H9 (cell line): ENCODE measurements around the gene KIF7. TPM values are rescaled to one million over a fixed set of nuclear protein-coding genes. Genes with fewer than 3 reads are reported as not detected.

Experiments used
- DNase-seq: peaks from one replicate; pipeline ENCODE4 v3.0.0-alpha.2; 2017
- H2AFZ ChIP-seq: one replicate; pipeline ENCODE4 v1.6.1; 2013; ENCODE audit warnings: mild to moderate bottlenecking, low read length, control low read depth, moderate library complexity
- H2AK5ac ChIP-seq: 2 replicates; pipeline ENCODE4 v1.6.1; 2013; ENCODE audit warnings: low read length, control low read depth, mixed read lengths; ENCODE audit not compliant: insufficient read length
- H2BK120ac ChIP-seq: one replicate; pipeline ENCODE4 v1.6.1; 2013; ENCODE audit warnings: low read depth, mild to moderate bottlenecking, low read length, control low read depth, inconsistent platforms; ENCODE audit not compliant: poor library complexity, severe bottlenecking
- H2BK12ac ChIP-seq: 2 replicates; pipeline ENCODE4 v1.6.1; 2013; ENCODE audit warnings: low read length, control low read depth, mixed read lengths, low read depth; ENCODE audit not compliant: insufficient read length
- H2BK15ac ChIP-seq: 2 replicates; pipeline ENCODE4 v1.6.1; 2013; ENCODE audit warnings: low read depth, low read length, control low read depth
- H2BK20ac ChIP-seq: one replicate; pipeline ENCODE4 v1.6.1; 2013; ENCODE audit warnings: low read depth, mild to moderate bottlenecking, low read length, control low read depth, inconsistent platforms; ENCODE audit not compliant: poor library complexity, severe bottlenecking
- H2BK5ac ChIP-seq: 2 replicates; pipeline ENCODE4 v1.6.1; 2013; ENCODE audit warnings: low read length, control low read depth, mixed read lengths; ENCODE audit not compliant: insufficient read length
- H3K14ac ChIP-seq: 2 replicates; pipeline ENCODE4 v1.6.1; 2013; ENCODE audit warnings: low read length, control low read depth; ENCODE audit not compliant: insufficient read depth
- H3K18ac ChIP-seq: 2 replicates; pipeline ENCODE4 v1.6.1; 2013; ENCODE audit warnings: low read depth, mild to moderate bottlenecking, mixed read lengths, low read length, control low read depth; ENCODE audit not compliant: insufficient read length
- H3K23ac ChIP-seq: 2 replicates; pipeline ENCODE4 v1.6.1; 2013; ENCODE audit warnings: low read length, control low read depth, mixed read lengths, low read depth; ENCODE audit not compliant: insufficient read length
- H3K23me2 ChIP-seq: 2 replicates; pipeline ENCODE4 v1.6.1; 2013; ENCODE audit warnings: low read depth, mild to moderate bottlenecking, mixed read lengths, low read length, control low read depth; ENCODE audit not compliant: insufficient read length, poor library complexity, severe bottlenecking
- H3K27ac ChIP-seq: 2 replicates; pipeline ENCODE4 v1.5.1; 2013; ENCODE audit warnings: low read length, control low read depth, mixed read lengths, low read depth; ENCODE audit not compliant: insufficient read length
- H3K27me3 ChIP-seq: 2 replicates; pipeline ENCODE4 v1.6.1; 2013; ENCODE audit warnings: low read length, control low read depth, inconsistent platforms; ENCODE audit not compliant: insufficient read depth
- H3K4ac ChIP-seq: 2 replicates; pipeline ENCODE4 v1.6.1; 2013; ENCODE audit warnings: low read depth, mild to moderate bottlenecking, control low read depth, inconsistent platforms, low read length, moderate library complexity
- H3K4me1 ChIP-seq: 2 replicates; pipeline ENCODE4 v1.6.1; 2013; ENCODE audit warnings: low read length, control low read depth, inconsistent platforms; ENCODE audit not compliant: insufficient read depth
- H3K4me2 ChIP-seq: 2 replicates; pipeline ENCODE4 v1.6.1; 2013; ENCODE audit warnings: low read length, control low read depth, mixed read lengths; ENCODE audit not compliant: insufficient read length, insufficient read depth
- H3K56ac ChIP-seq: 2 replicates; pipeline ENCODE4 v1.6.1; 2013; ENCODE audit warnings: low read depth, mild to moderate bottlenecking, mixed read lengths, low read length, control low read depth; ENCODE audit not compliant: insufficient read length
- H3K79me1 ChIP-seq: 2 replicates; pipeline ENCODE4 v1.6.1; 2013; ENCODE audit warnings: low read depth, mild to moderate bottlenecking, moderate library complexity, low read length, control low read depth, inconsistent platforms; ENCODE audit not compliant: insufficient read depth, poor library complexity, severe bottlenecking
- H3K79me2 ChIP-seq: 2 replicates; pipeline ENCODE4 v1.6.1; 2013; ENCODE audit warnings: low read length, control low read depth, inconsistent platforms; ENCODE audit not compliant: insufficient read depth
- H3K9ac ChIP-seq: 2 replicates; pipeline ENCODE4 v1.6.1; 2013; ENCODE audit warnings: low read length, control low read depth, mixed read lengths; ENCODE audit not compliant: insufficient read length; ENCODE audit errors: extremely low read depth
- H3K9me3 ChIP-seq: one replicate; pipeline ENCODE4 v1.6.1; 2013; ENCODE audit warnings: low read depth, low read length, inconsistent platforms; ENCODE audit not compliant: control insufficient read depth
- H3T11ph ChIP-seq: one replicate; pipeline ENCODE4 v1.6.1; 2013; ENCODE audit warnings: mild to moderate bottlenecking, low read length, control low read depth, inconsistent platforms
- H4K20me1 ChIP-seq: one replicate; pipeline ENCODE4 v1.6.1; 2013; ENCODE audit not compliant: control insufficient read depth, insufficient read length, insufficient read depth
- H4K5ac ChIP-seq: 2 replicates; pipeline ENCODE4 v1.6.1; 2013; ENCODE audit warnings: low read depth, mild to moderate bottlenecking, mixed read lengths, low read length, control low read depth; ENCODE audit not compliant: insufficient read length
- H4K8ac ChIP-seq: replicated peaks from 2 replicates; pipeline ENCODE4 v1.6.1; 2013; ENCODE audit warnings: low read length, control low read depth, mixed read lengths, low read depth; ENCODE audit not compliant: insufficient read length
- H4K91ac ChIP-seq: 2 replicates; pipeline ENCODE4 v1.6.1; 2013; ENCODE audit warnings: low read depth, mild to moderate bottlenecking, moderate library complexity, mixed read lengths, low read length, control low read depth; ENCODE audit not compliant: insufficient read length
- H3K27ac Mint-ChIP-seq, 3 experiments: 2 replicates in 2 of 3; 3 replicates in 1 of 3; pipeline ENCODE4 v1.8.0; 2020 to 2021; ENCODE audit warnings: mixed read lengths in 3 of 3, mild to moderate bottlenecking in 1 of 3, moderate library complexity in 1 of 3
- H3K27me3 Mint-ChIP-seq: 2 replicates; pipeline ENCODE4 v1.8.0; 2021; ENCODE audit warnings: low read depth, mild to moderate bottlenecking, moderate library complexity, mixed read lengths
- H3K36me3 Mint-ChIP-seq, 3 experiments: 2 replicates in 2 of 3; 3 replicates in 1 of 3; pipeline ENCODE4 v1.8.0; 2020 to 2021; ENCODE audit warnings: low read depth in 3 of 3, mixed read lengths in 3 of 3; ENCODE audit not compliant: insufficient read depth in 1 of 3
- H3K4me1 Mint-ChIP-seq, 2 experiments: 2 replicates each; pipeline ENCODE4 v1.8.0; 2020; ENCODE audit warnings: mixed read lengths in 2 of 2
- H3K4me3 Mint-ChIP-seq, 2 experiments: 2 replicates in 1 of 2; 3 replicates in 1 of 2; pipeline ENCODE4 v1.8.0; 2020 to 2021; ENCODE audit warnings: mild to moderate bottlenecking in 2 of 2, mixed read lengths in 2 of 2, moderate library complexity in 1 of 2
- H3K9me3 Mint-ChIP-seq, 2 experiments: 2 replicates in 1 of 2; 3 replicates in 1 of 2; pipeline ENCODE4 v1.8.0; 2020; ENCODE audit warnings: mild to moderate bottlenecking in 2 of 2, mixed read lengths in 2 of 2, moderate library complexity in 1 of 2
- WGBS: extraction: QIAGEN DNeasy Blood & Tissue Kit; methylation state at CpG from one replicate; pipeline ENCODE4 v1.1.7; 2013; ENCODE audit warnings: missing lambda C conversion rate, low lambda C conversion rate, mixed read lengths; ENCODE audit not compliant: insufficient read length; ENCODE audit errors: extremely low coverage; 5-methylcytosine and 5-hydroxymethylcytosine counted together
- total RNA-seq: library from RNA; stranded (reverse); gene quantifications from 2 replicates; pipeline ENCODE4 v1.2.1, GENCODE V29; 2021
- TF ChIP-seq, protein P1 (sequence below): fragments of 200-600 bp; sonication (generic); conservative IDR thresholded peaks from 3 replicates; pipeline ENCODE4 v1.8.0; 2021; ENCODE audit warnings: antibody characterized with exemption, mild to moderate bottlenecking

The KIF7 gene
- total RNA-seq, 1 experiment from 2014 or later, result 22.0 TPM

DNA sequence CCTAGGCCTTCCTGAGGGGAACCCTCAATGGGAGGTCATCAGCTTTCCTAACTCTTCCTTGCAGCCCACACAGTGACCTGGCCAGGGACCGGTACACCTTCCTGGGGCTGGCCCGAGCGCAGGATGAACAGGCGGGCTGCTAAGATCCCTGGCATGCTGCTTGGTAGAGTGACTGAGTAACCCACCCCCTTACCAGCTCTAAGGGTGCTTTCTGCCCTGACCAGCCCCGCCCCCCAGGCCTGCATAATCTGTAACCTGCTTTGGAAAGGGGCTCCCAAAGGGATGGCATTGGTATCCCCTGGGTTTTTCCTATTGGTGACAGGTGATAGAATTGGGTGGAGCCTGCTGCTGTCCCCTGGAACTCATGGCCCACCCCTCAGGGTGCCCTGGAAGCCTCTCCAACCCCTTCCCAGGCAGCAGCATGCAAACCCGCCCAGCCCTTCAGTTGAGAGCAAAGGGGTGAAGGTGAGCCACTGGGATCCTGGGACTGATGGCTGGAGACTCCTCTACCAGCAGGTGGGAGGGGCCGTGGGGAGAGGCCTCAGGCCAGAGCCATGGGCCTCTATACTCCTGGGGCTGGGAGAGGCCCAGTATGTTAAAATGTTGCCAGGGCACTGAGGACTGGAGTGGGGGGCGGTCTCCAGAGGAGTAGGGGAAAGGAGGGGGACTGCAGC lies 11.1 kb upstream of the KIF7 start:
- Histone ChIP-seq H3K23ac (no peak overlapping the region), H4K8ac (no peak overlapping the region), H3K27ac (no peak overlapping the region), H2BK20ac (no peak overlapping the region), H4K5ac (no peak overlapping the region), H3K4ac (no peak overlapping the region), H3K9me3 (no peaks in the 10 kb centered on the region), H2BK5ac (no peak overlapping the region), H3K56ac (no peak overlapping the region), H3K79me2 (no peaks in the 10 kb centered on the region), H3T11ph (no peak overlapping the region), H2AFZ (no peak overlapping the region), H3K23me2 (no peaks in the 10 kb centered on the region), H3K4me2 (peak overlapping the region; percentile 31), H3K9ac (no peak overlapping the region), H2BK15ac (no peak overlapping the region), H2BK12ac (no peak overlapping the region), H2BK120ac (no peak overlapping the region), H2AK5ac (no peak overlapping the region), H4K20me1 (no peaks in the 10 kb centered on the region), H3K14ac (no peak overlapping the region), H3K27me3 (no peaks in the 10 kb centered on the region; the same call in 1 of the 2 replicates), H3K18ac (no peak overlapping the region), H3K4me1 (no peaks in the 10 kb centered on the region), H4K91ac (no peak overlapping the region), H3K79me1 (no peaks in the 10 kb centered on the region)
- Mint-ChIP-seq H3K4me1 (peaks cover 9 to 20% of the 10 kb centered on the region in 2 experiments), H3K4me3 (peak overlapping the region; percentile 44 to 51; a peak in 3 of 5 replicates), H3K36me3 (no peaks in the 10 kb centered on the region; a peak in 1 of 7 replicates), H3K9me3 (no peaks in the 10 kb centered on the region), H3K27me3 (peaks cover 32% of the 10 kb centered on the region), H3K27ac (no peak overlapping the region)
- DNase-seq, result peak; percentile 63
- TF ChIP-seq, protein P1, sequence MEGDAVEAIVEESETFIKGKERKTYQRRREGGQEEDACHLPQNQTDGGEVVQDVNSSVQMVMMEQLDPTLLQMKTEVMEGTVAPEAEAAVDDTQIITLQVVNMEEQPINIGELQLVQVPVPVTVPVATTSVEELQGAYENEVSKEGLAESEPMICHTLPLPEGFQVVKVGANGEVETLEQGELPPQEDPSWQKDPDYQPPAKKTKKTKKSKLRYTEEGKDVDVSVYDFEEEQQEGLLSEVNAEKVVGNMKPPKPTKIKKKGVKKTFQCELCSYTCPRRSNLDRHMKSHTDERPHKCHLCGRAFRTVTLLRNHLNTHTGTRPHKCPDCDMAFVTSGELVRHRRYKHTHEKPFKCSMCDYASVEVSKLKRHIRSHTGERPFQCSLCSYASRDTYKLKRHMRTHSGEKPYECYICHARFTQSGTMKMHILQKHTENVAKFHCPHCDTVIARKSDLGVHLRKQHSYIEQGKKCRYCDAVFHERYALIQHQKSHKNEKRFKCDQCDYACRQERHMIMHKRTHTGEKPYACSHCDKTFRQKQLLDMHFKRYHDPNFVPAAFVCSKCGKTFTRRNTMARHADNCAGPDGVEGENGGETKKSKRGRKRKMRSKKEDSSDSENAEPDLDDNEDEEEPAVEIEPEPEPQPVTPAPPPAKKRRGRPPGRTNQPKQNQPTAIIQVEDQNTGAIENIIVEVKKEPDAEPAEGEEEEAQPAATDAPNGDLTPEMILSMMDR, result no peak
- WGBS, result no CpG with 5 or more reads among the region's 8 CpGs
